Cardiac fibroblast (primary cell): ENCODE measurements around the gene CLCF1.

Experiments used
- DNase-seq, 2 donors: peaks; one replicate each; pipeline versions ENCODE4 v3.0.0 to v3.0.0-alpha.2; 2010; ENCODE audit warnings: low read depth in 2 of 2
- H3K4me3 ChIP-seq, 2 donors: replicated peaks in 1 of 2; 1 replicate in 1 of 2; 2 replicates in 1 of 2; pipeline ENCODE4 v1.5.1; 2011; ENCODE audit warnings: low read depth in 2 of 2, low read length in 2 of 2, mild to moderate bottlenecking in 2 of 2, moderate library complexity in 1 of 2
- TF ChIP-seq, protein P1 (sequence below): IDR thresholded peaks from one replicate; pipeline ENCODE4 v1.5.1; 2011; ENCODE audit warnings: low read depth, mild to moderate bottlenecking, low read length, inconsistent platforms

The CLCF1 gene

DNA sequence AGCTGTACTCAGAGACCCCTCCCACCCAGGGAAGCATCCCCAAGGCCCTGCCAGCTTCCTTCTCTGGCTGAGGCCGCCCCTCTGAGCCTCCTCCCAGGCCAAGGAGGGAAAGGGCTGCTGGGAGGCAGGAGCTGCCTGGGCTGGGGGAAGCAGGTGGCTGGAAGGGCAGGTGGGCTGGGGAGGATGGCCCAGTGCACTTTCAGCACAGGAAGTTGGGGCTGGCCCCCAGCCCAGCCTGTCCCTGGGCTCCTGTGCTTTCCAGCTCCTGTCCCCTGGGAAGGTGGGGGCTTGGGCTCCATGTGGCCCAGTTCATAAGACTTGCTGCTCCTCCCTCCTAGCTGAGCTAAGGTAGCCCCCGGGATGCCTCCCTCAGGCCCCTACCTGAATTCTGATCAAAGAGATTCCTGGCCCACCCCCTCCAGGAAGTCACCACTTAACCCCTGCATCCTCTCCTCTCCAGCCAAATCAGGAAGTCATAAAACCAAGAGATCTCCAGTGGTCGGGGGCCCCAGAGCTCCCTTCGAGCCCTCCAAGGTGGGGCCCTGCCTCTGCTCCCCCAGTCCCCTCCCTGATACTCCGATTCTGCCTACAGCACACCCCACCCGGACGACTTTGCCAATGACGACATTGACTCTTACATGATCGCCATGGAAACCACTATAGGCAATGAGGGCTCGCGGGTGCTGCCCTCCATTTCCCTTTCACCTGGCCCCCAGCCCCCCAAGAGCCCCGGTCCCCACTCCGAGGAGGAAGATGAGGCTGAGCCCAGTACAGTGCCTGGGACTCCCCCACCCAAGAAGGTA lies 23.4 kb upstream of the CLCF1 start:
- no peak for DNase-seq
- TF ChIP-seq, protein P1, sequence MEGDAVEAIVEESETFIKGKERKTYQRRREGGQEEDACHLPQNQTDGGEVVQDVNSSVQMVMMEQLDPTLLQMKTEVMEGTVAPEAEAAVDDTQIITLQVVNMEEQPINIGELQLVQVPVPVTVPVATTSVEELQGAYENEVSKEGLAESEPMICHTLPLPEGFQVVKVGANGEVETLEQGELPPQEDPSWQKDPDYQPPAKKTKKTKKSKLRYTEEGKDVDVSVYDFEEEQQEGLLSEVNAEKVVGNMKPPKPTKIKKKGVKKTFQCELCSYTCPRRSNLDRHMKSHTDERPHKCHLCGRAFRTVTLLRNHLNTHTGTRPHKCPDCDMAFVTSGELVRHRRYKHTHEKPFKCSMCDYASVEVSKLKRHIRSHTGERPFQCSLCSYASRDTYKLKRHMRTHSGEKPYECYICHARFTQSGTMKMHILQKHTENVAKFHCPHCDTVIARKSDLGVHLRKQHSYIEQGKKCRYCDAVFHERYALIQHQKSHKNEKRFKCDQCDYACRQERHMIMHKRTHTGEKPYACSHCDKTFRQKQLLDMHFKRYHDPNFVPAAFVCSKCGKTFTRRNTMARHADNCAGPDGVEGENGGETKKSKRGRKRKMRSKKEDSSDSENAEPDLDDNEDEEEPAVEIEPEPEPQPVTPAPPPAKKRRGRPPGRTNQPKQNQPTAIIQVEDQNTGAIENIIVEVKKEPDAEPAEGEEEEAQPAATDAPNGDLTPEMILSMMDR: no peak
- no peak overlapping the region for H3K4me3 ChIP-seq

DNA sequence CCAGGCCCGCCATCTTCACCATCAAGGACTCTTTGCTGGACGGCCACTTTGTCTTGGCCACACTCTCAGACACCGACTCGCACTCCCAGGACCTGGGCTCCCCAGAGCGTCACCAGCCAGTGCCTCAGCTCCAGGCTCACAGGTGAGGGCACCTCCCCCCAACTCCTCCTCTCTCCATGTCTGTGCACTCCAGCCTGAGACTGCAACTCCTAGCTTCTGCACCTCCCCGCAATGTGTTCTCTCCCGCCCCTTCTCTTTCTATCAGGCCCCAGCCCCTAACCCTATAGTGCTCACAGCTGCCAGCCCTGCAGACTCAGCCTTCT lies 22.8 kb upstream of the CLCF1 start:
- DNase-seq: no peak
- no peak overlapping the region for H3K4me3 ChIP-seq
- TF ChIP-seq, protein P1: no peak

DNA sequence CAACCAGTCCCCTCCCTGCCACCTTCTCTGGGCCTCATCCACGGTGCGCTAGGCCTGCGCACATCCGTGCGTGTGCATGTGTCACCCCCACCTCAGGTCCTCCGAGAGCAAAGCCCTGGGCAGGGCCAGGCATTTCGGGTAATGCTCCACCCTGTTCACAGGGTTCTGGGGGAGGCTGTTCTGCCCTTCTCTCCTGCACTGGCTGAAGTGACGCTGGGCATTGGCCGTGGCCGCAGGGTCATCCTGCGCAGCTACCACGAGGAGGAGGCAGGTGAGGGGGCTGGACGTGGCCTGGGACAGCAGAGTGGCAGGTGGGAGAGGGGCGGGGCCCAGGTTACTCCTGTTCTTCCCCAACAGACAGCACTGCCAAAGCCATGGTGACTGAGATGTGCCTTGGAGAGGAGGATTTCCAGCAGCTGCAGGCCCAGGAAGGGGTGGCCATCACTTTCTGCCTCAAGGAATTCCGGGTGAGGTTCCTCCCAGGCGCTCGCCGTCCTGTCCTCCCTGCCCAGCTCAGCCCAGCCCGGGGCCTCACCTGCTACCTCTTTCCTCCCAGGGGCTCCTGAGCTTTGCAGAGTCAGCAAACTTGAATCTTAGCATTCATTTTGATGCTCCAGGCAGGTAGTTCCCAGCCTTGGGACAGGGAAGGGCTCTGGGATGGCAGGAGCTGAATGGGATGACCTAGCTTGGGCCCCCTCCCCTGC lies 22.3 kb upstream of the CLCF1 start:
- DNase-seq: no peak
- TF ChIP-seq, protein P1: no peak
- no peak overlapping the region for H3K4me3 ChIP-seq

DNA sequence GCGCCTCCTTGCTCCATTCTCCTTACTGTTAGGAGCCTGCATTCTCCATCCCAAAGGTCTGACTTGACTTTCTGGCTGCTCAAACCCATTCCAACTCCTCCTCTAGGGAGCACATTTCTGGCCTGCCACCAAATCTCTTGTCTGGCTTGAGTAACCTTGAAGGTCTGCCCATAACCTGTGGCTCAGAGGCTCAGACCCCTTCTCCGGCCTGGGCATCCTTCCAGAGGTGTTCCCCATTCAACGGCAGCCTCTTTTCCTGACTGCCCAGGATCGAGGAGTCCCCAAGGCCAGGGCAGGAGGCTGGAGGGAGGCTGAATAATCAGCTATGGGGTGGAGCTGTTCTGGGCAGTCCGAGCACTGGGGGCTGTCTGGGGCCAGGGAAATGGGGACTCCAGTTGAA lies 20.6 kb upstream of the CLCF1 start:
- DNase-seq: no peak
- H3K4me3 ChIP-seq: no peak overlapping the region
- TF ChIP-seq, protein P1: no peak

DNA sequence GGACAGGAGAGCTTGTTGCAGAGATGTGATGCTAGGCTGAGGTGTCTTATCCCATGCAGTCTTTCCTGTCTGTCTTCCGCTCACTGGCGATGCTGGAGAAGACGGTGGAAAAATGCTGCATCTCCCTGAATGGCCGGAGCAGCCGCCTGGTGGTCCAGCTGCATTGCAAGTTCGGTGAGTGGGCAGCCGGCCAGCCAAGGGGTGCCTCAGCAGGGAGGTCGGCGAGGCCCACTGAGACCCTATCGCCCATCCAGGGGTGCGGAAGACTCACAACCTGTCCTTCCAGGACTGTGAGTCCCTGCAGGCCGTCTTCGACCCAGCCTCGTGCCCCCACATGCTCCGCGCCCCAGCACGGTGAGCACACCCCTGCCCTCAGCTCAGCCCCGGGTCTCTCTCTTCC lies 20.0 kb upstream of the CLCF1 start:
- TF ChIP-seq, protein P1: no peak
- no peak for DNase-seq
- no peak overlapping the region for H3K4me3 ChIP-seq

DNA sequence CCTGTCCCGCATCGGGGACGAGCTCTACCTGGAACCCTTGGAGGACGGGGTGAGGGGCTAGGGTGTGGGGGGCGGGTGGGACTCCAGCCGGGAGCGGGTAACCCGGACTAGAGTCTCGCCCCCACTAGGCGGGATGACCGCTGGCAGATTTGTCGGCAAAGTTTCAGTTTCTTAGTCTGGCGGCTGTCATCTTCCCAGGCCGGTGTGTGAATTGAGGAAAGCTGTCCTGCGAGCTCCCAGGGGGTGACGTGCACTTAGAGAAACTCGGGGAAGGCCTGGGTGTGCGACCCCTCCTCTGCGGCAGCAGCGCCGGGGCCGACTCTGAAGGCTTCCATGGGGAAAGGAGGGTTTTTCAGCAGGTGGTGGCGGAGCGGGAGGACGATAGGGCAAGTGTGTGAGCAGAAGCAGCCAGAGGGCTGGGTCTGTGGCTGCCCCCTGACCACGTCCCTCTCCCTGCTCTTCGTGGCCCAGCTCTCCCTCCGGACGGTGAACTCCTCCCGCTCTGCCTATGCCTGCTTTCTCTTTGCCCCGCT lies 18.9 kb upstream of the CLCF1 start:
- peak overlapping the region; percentile 85 to 94 for H3K4me3 ChIP-seq
- TF ChIP-seq, protein P1: no peak
- no peak for DNase-seq
